CD4-positive, alpha-beta T cell treated with Interferon gamma for 1 hour (primary cell): ENCODE measurements around the gene SPOP.
A peak's percentile ranks its signal among the peaks of the same experiment; 100 is the strongest.
"Not testable (repeated sequence)": the region's sequence is repeated elsewhere in the genome, so short reads cannot be mapped to it uniquely, and the experiment has no call there.

ENCODE experiments used
- DNase-seq: peaks from one replicate; pipeline ENCODE4 v3.0.0-alpha.2; 2020

SPOP gene

DNA sequence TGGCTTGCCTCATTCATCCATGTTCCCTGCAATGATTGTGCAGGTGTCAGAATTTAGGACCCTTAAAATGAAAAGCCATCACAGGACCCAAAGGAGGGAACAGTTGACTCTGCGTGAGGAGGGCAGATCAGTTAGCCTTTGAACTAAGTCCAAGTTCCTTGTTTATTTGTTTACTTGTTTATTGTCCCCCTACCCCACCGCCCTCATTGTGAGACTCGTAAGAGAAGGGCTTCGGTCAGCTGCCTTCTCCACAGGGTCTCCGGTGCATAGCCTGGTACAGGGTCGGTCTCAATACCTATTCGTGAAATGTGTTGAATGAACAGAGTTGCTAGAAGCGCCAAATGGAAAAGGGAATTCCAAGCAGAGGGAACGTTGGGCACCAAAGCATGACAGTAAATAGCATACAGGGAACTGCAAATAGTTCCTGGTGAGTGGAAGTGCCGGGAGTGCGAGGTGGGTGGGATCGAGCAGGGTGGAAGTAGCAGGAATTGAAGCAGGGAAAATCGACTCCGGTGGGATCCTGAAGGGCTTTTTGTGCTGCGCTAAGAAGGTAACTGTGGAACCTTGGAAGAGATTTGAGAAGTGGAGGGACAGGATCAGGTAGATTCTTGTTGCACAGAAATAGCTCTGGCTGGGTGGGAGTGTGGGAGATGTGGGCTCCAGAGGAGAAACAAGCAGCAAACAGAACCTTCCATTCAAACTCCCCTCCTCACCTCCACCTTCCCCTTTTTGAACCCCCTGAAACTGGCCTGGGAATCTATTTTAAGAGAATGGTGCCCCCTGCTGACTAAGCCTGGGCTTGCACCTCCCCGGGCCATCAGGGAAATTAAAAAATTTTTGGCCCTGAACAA, 17.2 kb upstream of the SPOP start:
- DNase-seq, result peak; percentile 61

DNA sequence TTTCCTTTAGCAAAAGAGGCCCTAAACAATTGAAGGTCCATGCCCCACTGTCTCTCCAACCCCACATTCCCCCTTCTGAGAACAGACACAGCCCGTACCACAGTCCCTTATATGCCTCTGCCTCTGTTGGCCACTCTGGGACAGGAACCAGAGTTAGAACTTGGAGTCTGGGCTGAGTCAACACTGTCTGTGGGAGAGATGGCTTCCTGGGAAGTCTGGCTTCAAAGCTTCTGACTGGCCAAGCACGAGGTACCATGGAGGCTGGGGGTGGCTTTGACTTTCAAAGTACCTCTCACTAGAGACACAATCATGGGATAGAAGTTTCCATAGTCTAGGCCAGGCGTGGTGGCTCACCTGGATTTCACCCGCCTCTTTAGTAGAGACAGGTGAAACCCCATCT, 14.9 kb upstream of the SPOP start:
- DNase-seq, result no peak

GRCh38 chr17:49691677-49692191, 13.8 kb upstream of the SPOP start:
- no peak for DNase-seq

- no peak for DNase-seq
Observed at GRCh38 chr17:49691086-49691676, 13.3 kb upstream of the SPOP start.

GRCh38 chr17:49690256-49690655, 12.4 kb upstream of the SPOP start:
- DNase-seq, result no peak

DNA sequence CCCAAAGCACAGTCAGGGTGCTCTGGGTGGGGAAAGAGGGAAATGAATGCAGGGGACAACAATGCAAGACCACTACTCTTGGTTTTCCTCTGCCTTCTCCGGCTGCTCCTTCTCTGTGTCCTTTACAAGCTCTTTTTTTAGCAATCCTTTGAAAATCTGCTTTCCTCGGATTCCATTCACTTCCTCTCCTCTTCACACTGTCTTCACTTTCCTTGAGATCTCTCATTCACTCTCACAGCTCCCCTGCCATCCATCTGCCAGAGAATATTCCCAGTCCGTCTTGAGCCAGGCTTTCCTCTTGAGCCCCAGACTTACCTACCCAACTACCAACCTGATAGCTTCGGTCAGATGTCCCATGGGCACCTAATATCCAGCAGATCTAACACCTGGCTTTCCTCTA, 11.0 kb upstream of the SPOP start:
- no peak for DNase-seq

DNA sequence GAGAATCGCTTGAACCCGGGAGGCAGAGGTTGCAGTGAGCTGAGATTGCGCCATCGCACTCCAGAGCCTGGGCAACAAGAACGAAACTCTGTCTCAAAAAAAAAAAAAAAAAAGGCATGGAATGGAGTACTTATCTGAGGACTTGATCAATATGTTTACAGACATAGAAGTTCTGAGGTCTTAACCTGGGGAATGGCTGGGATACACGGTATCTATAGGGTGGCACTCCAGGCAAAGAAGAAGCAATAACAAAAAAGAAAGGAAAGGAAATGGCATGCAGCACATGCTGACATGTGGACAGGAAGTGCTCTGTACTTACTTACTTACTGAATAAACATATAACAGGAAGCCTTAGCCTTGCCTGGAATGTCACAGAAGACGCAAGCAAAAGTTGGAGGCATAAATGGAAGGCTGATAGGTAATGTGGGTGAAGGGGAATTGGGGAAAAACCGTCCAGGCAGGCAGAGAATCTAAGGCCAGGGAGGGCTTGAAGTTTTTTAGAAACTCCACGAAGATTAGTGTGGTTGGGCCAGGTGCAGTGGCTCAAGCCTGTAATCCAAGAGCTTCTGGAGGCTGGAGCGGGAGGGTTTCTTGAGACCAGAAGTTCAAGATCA, 10.1 kb upstream of the SPOP start:
- DNase-seq, result no peak

DNA sequence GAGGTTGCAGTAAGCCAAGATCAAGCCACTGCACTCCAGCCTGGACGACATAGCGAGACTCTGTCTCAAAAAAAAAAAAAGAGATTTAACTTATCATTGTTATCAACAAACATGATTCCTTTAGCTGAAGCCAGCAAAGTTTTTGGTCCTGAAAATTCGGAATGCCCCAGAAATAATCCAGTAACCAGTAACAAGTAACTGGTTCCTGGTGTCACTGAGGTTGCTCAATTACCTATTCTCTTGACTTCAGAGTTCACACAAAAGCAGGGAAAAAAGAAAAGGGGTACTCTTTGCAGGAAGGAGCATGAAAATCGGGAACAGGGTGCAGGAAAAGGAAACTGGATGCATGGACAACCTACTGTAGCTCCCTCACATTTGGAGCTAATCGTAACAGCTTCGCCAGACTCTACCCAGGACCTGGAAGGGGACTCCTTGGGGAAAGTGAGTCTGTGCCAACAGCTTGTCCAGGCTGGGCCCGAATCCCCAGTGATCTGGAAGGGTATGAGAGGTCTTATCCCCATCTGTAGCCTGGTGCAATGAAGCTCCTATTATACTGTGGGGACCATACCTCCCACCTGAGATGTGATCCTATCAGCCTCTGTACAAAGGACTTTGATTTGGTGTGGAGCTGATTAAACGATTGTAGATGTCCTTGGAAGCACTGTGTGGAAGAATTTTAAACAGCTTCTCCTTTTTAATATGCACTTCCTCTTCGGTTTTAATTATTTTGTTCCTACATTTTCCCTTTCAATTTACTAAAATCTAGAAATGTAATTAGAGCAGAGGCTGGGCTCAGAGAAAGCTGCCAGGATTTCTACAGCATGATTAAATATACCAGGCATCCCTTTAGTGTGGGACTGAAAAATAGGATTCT, 3.4 kb upstream of the SPOP start:
- no peak for DNase-seq

GRCh38 chr17:49680314-49680713, 2.4 kb upstream of the SPOP start:
- no peak for DNase-seq

- DNase-seq, result peak; percentile 95
Observed at GRCh38 chr17:49677134-49677932, 564 bp downstream of the SPOP start.

DNA sequence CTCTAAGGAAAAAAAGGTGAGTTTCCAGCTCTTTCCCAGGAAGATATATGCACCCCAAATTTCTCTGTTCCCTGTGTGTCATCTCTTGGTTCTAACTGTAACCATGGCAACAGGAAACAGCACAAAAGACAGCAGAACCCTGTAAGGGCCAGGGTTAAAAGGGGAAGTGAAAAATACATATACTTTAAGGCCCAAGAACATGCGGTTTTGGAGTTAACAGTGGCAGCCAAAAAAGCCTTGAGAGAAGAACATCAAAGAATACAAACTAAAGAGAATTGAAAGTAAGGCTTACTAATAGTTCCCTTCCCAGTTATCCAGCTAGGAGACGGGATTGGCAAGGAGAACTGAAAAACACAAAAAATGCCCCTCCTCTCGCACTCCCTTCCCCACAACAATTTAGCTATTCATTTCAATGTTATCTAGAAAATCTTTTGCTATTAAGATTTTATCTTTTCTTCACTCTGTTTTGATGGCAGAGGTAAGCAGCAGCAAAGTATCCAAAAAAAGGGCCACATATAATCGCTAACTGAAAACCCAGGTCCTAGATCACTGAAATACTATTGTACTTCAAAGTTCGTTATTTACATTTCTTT, 1.5 kb downstream of the SPOP start:
- DNase-seq, result peak; percentile 72

DNA sequence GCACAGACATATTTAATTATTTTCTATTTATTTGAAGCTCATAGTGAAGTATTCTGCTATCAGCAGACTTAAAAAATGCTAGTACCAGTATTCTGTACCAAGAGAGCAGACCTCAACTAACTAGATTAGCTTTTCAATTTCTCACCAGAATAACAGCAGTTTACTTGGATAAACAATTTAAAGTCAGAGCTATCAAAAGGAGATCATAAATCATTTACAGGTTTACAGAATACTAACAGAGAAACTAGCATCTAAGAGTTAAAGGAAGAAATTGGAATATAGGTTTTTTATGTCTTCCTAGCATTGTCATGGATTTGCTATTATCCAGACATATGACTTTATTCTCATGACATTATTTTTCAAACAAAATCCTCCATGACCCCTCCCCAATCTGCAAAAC, 3.4 kb downstream of the SPOP start:
- DNase-seq, result no peak

DNA sequence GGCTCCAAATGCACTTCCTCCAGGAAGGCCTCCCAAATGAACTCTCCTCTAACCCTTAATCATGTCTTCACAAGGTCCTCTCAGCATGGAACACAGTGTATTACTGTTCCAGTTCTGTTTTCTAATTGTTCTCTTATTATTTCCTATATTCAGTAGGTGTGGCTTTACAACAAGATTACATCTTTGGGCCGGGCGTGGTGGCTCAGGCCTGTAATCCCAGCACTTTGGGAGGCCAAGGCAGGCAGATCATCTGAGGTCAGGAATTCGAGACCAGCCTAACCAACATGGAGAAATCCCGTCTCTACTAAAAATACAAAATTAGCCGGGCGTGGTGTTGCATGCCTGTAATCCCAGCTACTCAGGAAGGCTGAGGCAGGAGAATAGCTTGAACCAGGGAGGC, 4.2 kb downstream of the SPOP start:
- DNase-seq, result not testable (repeated sequence)

- no peak for DNase-seq
Observed at GRCh38 chr17:49670641-49671040, 7.3 kb downstream of the SPOP start.

GRCh38 chr17:49670002-49670401, 7.9 kb downstream of the SPOP start:
- no peak for DNase-seq

DNA sequence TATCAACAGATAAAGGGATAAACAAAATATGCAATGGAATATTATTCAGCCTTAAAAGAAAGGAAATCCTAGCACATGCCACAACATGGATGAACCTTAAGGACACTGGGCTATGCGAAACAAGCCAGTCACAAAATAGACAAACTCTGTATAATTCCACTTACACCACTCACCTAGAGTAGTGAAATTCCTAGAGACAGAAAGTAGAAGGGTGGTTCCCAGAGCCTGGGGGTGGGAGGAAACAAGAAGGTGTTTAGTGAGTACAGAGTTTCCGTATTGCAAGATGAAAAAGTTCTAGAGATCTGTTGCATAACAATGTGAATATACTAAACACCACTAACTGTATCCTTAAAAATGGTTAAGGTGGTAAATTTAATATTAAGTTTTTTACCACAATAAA, 10.0 kb downstream of the SPOP start:
- no peak for DNase-seq

DNA sequence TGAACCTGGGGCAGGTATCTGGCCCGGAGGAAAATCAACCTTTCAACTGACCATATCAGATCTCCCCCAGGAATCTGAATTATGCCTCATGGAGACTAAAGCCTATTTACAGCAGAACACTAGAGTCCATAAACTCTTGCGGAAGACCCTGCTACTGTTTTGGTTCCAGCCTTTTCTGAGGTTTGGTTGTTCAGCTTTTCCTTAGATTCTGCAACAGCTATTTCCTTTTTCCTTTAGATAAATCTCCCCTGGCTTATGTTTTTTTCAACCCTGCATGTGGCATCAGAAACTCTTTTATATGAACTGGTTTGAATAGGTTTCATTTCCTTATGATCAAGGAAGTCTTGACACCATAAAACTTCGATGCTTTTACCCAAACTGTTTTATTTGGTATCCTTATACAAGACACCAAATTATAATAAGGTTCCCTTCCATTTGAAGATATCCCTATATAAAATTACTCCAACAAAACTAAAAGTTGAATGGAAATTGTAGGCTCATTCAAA, 13.1 kb downstream of the SPOP start:
- DNase-seq, result no peak

- DNase-seq, result no peak
Observed at GRCh38 chr17:49659661-49660382, 18.1 kb downstream of the SPOP start.

GRCh38 chr17:49656247-49656646, 21.6 kb downstream of the SPOP start:
- no peak for DNase-seq

DNA sequence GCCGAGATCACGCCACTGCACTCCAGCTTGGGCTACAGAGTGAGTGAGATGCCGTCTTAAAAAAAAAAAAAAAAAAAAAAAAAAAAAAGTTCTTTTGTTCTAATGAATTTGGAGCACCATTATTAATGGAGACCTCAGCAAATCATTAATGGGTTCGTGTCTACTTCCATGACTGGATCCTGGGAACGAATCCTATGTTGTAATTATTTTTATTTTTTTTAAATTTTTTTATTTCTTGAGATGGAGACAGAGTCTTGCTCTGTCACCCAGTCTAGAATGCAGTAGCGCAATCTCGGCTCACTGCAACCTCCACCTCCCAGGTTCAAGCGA, 30.7 kb downstream of the SPOP start:
- DNase-seq, result no peak
